IgD-negative memory B cell (primary cell): ENCODE results near the gene VAMP5. TPM values are rescaled to one million over a fixed set of nuclear protein-coding genes. Genes with fewer than 3 reads are reported as not detected.
"Not testable (repeated sequence)": the region's sequence is repeated elsewhere in the genome, so short reads cannot be mapped to it uniquely, and the experiment has no call there.

Experiments used
- H3K27ac Mint-ChIP-seq, 3 donors: one replicate each; pipeline ENCODE4 v1.8.0; 2020 to 2022; ENCODE audit warnings: mild to moderate bottlenecking in 3 of 3, mixed read lengths in 3 of 3, moderate library complexity in 1 of 3
- H3K27me3 Mint-ChIP-seq: one replicate; pipeline ENCODE4 v1.8.0; 2021; ENCODE audit warnings: mixed read lengths
- H3K36me3 Mint-ChIP-seq: one replicate; pipeline ENCODE4 v1.8.0; 2020; ENCODE audit warnings: mild to moderate bottlenecking, mixed read lengths
- H3K4me1 Mint-ChIP-seq, 3 donors: one replicate each; pipeline ENCODE4 v1.8.0; 2020 to 2022; ENCODE audit warnings: mixed read lengths in 3 of 3, mild to moderate bottlenecking in 1 of 3
- H3K4me3 Mint-ChIP-seq, 4 donors: one replicate each; pipeline ENCODE4 v1.8.0; 2020 to 2022; ENCODE audit warnings: mild to moderate bottlenecking in 4 of 4, mixed read lengths in 4 of 4, moderate library complexity in 3 of 4
- H3K9me3 Mint-ChIP-seq, 3 donors: one replicate each; pipeline ENCODE4 v1.8.0; 2020 to 2021; ENCODE audit warnings: mixed read lengths in 3 of 3, mild to moderate bottlenecking in 1 of 3
- polyA plus RNA-seq: library from polyadenylated mRNA; unstranded; fragments of 300-500 nt; fragmentation: Illumina TruSeq; gene quantifications from one replicate; pipeline ENCODE4 v1.2.3, GENCODE V29; 2021

The VAMP5 gene
- polyA plus RNA-seq, 1 donor from 2014 or later, result 43.0 TPM

- Mint-ChIP-seq H3K4me1 (peaks cover 10 to 18% (median 11%) of the 10 kb centered on the region in 3 donors), H3K4me3 (peak overlapping the region in 1 of 4 donors; percentile 17), H3K27me3 (no peaks in the 10 kb centered on the region), H3K9me3 (no peaks in the 10 kb centered on the region), H3K27ac (no peak overlapping the region), H3K36me3 (peaks cover 3% of the 10 kb centered on the region)
Measured at GRCh38 chr2:85545780-85546240, 38.4 kb upstream of the VAMP5 start.

- peaks cover 6 to 10% (median 8%) of the 10 kb centered on the region in 3 donors for H3K4me1 Mint-ChIP-seq
- H3K27me3 Mint-ChIP-seq, result no peaks in the 10 kb centered on the region
- no peak overlapping the region for H3K4me3 Mint-ChIP-seq
- H3K36me3 Mint-ChIP-seq, result peaks cover 3% of the 10 kb centered on the region
- peak overlapping the region in 2 of 3 donors; percentile 16 to 65 for H3K27ac Mint-ChIP-seq
- H3K9me3 Mint-ChIP-seq, result no peaks in the 10 kb centered on the region
Measured at GRCh38 chr2:85547089-85547858, 37.0 kb upstream of the VAMP5 start.

- Mint-ChIP-seq H3K27ac (peak overlapping the region in 1 of 3 donors; percentile 16), H3K36me3 (peaks cover 2% of the 10 kb centered on the region), H3K9me3 (no peaks in the 10 kb centered on the region), H3K27me3 (no peaks in the 10 kb centered on the region), H3K4me3 (no peak overlapping the region), H3K4me1 (peaks cover under 1 to 8% (median 5%) of the 10 kb centered on the region in 3 donors)
Measured at GRCh38 chr2:85547859-85548607, 36.2 kb upstream of the VAMP5 start.

- Mint-ChIP-seq H3K9me3 (no peaks in the 10 kb centered on the region), H3K27me3 (no peaks in the 10 kb centered on the region), H3K36me3 (peaks cover 2% of the 10 kb centered on the region), H3K4me3 (no peak overlapping the region), H3K4me1 (peaks cover 0 to 5% (median 5%) of the 10 kb centered on the region in 3 donors), H3K27ac (no peak overlapping the region)
Measured at GRCh38 chr2:85548608-85548900, 35.7 kb upstream of the VAMP5 start.

GRCh38 chr2:85549095-85549494, 35.1 kb upstream of the VAMP5 start:
- Mint-ChIP-seq H3K27me3 (no peaks in the 10 kb centered on the region), H3K27ac (no peak overlapping the region)

GRCh38 chr2:85549826-85550225, 34.4 kb upstream of the VAMP5 start:
- Mint-ChIP-seq H3K4me1 (peaks cover 0 to 5% (median 4%) of the 10 kb centered on the region in 3 donors), H3K36me3 (peaks cover 2% of the 10 kb centered on the region), H3K9me3 (no peaks in the 10 kb centered on the region), H3K27ac (no peak overlapping the region), H3K27me3 (no peaks in the 10 kb centered on the region), H3K4me3 (no peak overlapping the region)

More at GRCh38 chr2:85549095-85549494, 35.1 kb upstream of the VAMP5 start:
- H3K4me3 Mint-ChIP-seq, result peak overlapping the region in 1 of 4 donors; percentile 47
- H3K4me1 Mint-ChIP-seq, result peaks cover 0 to 5% (median 5%) of the 10 kb centered on the region in 3 donors
- H3K9me3 Mint-ChIP-seq, result no peaks in the 10 kb centered on the region
- H3K36me3 Mint-ChIP-seq, result peaks cover 2% of the 10 kb centered on the region

GRCh38 chr2:85550486-85550885, 33.7 kb upstream of the VAMP5 start:
- Mint-ChIP-seq H3K9me3 (no peaks in the 10 kb centered on the region), H3K27ac (no peak overlapping the region), H3K27me3 (no peaks in the 10 kb centered on the region), H3K4me3 (no peak overlapping the region), H3K36me3 (peaks cover 2% of the 10 kb centered on the region), H3K4me1 (peaks cover 0 to 5% (median 4%) of the 10 kb centered on the region in 3 donors)

GRCh38 chr2:85551698-85552678, 32.2 kb upstream of the VAMP5 start:
- Mint-ChIP-seq H3K27me3 (no peaks in the 10 kb centered on the region), H3K36me3 (peaks cover 2% of the 10 kb centered on the region), H3K27ac (peak overlapping the region in 1 of 3 donors; percentile 4), H3K9me3 (no peaks in the 10 kb centered on the region), H3K4me3 (peak overlapping the region in 2 of 4 donors; percentile 6 to 33), H3K4me1 (peaks cover 0 to 5% (median 4%) of the 10 kb centered on the region in 3 donors)

- H3K27ac Mint-ChIP-seq, result no peak overlapping the region
- H3K27me3 Mint-ChIP-seq, result no peaks in the 10 kb centered on the region
- H3K4me1 Mint-ChIP-seq, result peaks cover 0 to 4% (median 4%) of the 10 kb centered on the region in 3 donors
- H3K4me3 Mint-ChIP-seq, result no peak overlapping the region
- no peaks in the 10 kb centered on the region for H3K9me3 Mint-ChIP-seq
- H3K36me3 Mint-ChIP-seq, result peaks cover 3% of the 10 kb centered on the region
Measured at GRCh38 chr2:85553184-85553583, 31.0 kb upstream of the VAMP5 start.

- H3K36me3 Mint-ChIP-seq, result peaks cover 4% of the 10 kb centered on the region
- no peaks in the 10 kb centered on the region for H3K27me3 Mint-ChIP-seq
- H3K4me3 Mint-ChIP-seq, result no peak overlapping the region
- no peak overlapping the region for H3K27ac Mint-ChIP-seq
- H3K9me3 Mint-ChIP-seq, result no peaks in the 10 kb centered on the region
- peaks cover 2 to 11% (median 9%) of the 10 kb centered on the region in 3 donors for H3K4me1 Mint-ChIP-seq
Measured at GRCh38 chr2:85554980-85555612, 29.1 kb upstream of the VAMP5 start.

- Mint-ChIP-seq H3K27me3 (no peaks in the 10 kb centered on the region), H3K4me3 (peak overlapping the region in 1 of 4 donors; percentile 60), H3K9me3 (no peaks in the 10 kb centered on the region), H3K36me3 (peaks cover 3% of the 10 kb centered on the region), H3K27ac (no peak overlapping the region), H3K4me1 (peaks cover 11 to 15% (median 13%) of the 10 kb centered on the region in 3 donors)
Measured at GRCh38 chr2:85557130-85557529, 27.1 kb upstream of the VAMP5 start.

GRCh38 chr2:85558160-85558559, 26.1 kb upstream of the VAMP5 start:
- H3K9me3 Mint-ChIP-seq, result no peaks in the 10 kb centered on the region
- H3K4me3 Mint-ChIP-seq, result peak overlapping the region in 1 of 4 donors; percentile 80
- H3K4me1 Mint-ChIP-seq, result peaks cover 10 to 15% (median 14%) of the 10 kb centered on the region in 3 donors
- no peak overlapping the region for H3K27ac Mint-ChIP-seq
- peaks cover 3% of the 10 kb centered on the region for H3K36me3 Mint-ChIP-seq
- no peaks in the 10 kb centered on the region for H3K27me3 Mint-ChIP-seq

- peaks cover 17 to 22% (median 21%) of the 10 kb centered on the region in 3 donors for H3K4me1 Mint-ChIP-seq
- H3K27ac Mint-ChIP-seq, result peak overlapping the region; percentile 91 to 94 (median 92)
- H3K36me3 Mint-ChIP-seq, H3K9me3 Mint-ChIP-seq, H3K27me3 Mint-ChIP-seq: not testable (repeated sequence)
- peak overlapping the region; percentile 96 to 97 (median 96) for H3K4me3 Mint-ChIP-seq
Measured at GRCh38 chr2:85560403-85560726, 23.9 kb upstream of the VAMP5 start.

- Mint-ChIP-seq H3K27me3 (no peaks in the 10 kb centered on the region), H3K4me3 (peak overlapping the region; percentile 96 to 97 (median 96)), H3K4me1 (peaks cover 17 to 22% (median 21%) of the 10 kb centered on the region in 3 donors), H3K36me3 (peaks cover 4% of the 10 kb centered on the region), H3K9me3 (no peaks in the 10 kb centered on the region), H3K27ac (peak overlapping the region; percentile 91 to 94 (median 92))
Measured at GRCh38 chr2:85560812-85561279, 23.4 kb upstream of the VAMP5 start.
